T-helper 2 cell (primary cell): ENCODE results near the gene KRTAP19-2.

Source experiments
- DNase-seq, 5 experiments: peaks; one replicate each; pipeline versions ENCODE4 v3.0.0 to v3.0.0-alpha.2; 2012 to 2022
- total RNA-seq, 2 donors: gene quantifications; one replicate each; lab custom pipeline; 2026; lab: John Stamatoyannopoulos, UW

Gene KRTAP19-2
- 0 reads per million in 2 donors for total RNA-seq

GRCh38 chr21:30487336-30487735, at the start of gene KRTAP19-2:
Gene KRTAP19-2, minus strand, starts transcription at chr21:30487436. Its CDS starts 88 bp downstream, at chr21:30487348.
- DNase-seq, result no peak

- no peak for DNase-seq
Observed at GRCh38 chr21:30518876-30519275, 31.6 kb upstream of the KRTAP19-2 start.

GRCh38 chr21:30515681-30516080, 28.4 kb upstream of the KRTAP19-2 start:
- no peak for DNase-seq

GRCh38 chr21:30505621-30506205, 18.5 kb upstream of the KRTAP19-2 start:
- DNase-seq, result peak in 1 of 5 experiments; percentile 6

GRCh38 chr21:30502041-30502440, 14.8 kb upstream of the KRTAP19-2 start, which contains the start of gene KRTAP19-5:
Gene KRTAP19-5, minus strand, starts transcription at chr21:30502141. Its CDS starts 51 bp downstream, at chr21:30502090.
- DNase-seq, result peak in 1 of 5 experiments; percentile 56

GRCh38 chr21:30497065-30497464, 9.8 kb upstream of the KRTAP19-2 start, which contains the start of gene KRTAP19-4:
Gene KRTAP19-4, minus strand, starts transcription at chr21:30497165. Its CDS starts 55 bp downstream, at chr21:30497110.
- no peak for DNase-seq

- DNase-seq, result no peak
Observed at GRCh38 chr21:30491963-30492428, 4.8 kb upstream of the KRTAP19-2 start, which contains the start of gene KRTAP19-3. Gene KRTAP19-3, minus strand, starts transcription at chr21:30492013. Its CDS starts 56 bp downstream, at chr21:30491957.

- no peak for DNase-seq
Observed at GRCh38 chr21:30486180-30486579, 1.1 kb downstream of the KRTAP19-2 start.

- no peak for DNase-seq
Observed at GRCh38 chr21:30482130-30482529, 5.1 kb downstream of the KRTAP19-2 start.

- DNase-seq, result no peak
Observed at GRCh38 chr21:30480145-30480544, 7.1 kb downstream of the KRTAP19-2 start, which contains the start of gene KRTAP19-1. Gene KRTAP19-1, minus strand, starts transcription at chr21:30480367. Its CDS starts 50 bp downstream, at chr21:30480317.

GRCh38 chr21:30479259-30479658, 8.0 kb downstream of the KRTAP19-2 start:
- DNase-seq, result no peak

GRCh38 chr21:30478004-30478403, 9.2 kb downstream of the KRTAP19-2 start:
- no peak for DNase-seq

- DNase-seq, result no peak
Observed at GRCh38 chr21:30468900-30469714, 18.1 kb downstream of the KRTAP19-2 start.

- peak in 1 of 5 experiments; percentile 13 for DNase-seq
Observed at GRCh38 chr21:30463713-30464112, 23.5 kb downstream of the KRTAP19-2 start.

GRCh38 chr21:30448514-30448913, 38.7 kb downstream of the KRTAP19-2 start:
- no peak for DNase-seq

- DNase-seq, result no peak
Observed at GRCh38 chr21:30447056-30447455, 40.2 kb downstream of the KRTAP19-2 start.

- DNase-seq, result peak in 1 of 5 experiments; percentile 5
Observed at GRCh38 chr21:30444204-30444603, 43.0 kb downstream of the KRTAP19-2 start.

GRCh38 chr21:30443226-30443625, 44.0 kb downstream of the KRTAP19-2 start:
- DNase-seq, result no peak

- no peak for DNase-seq
Observed at GRCh38 chr21:30439975-30440374, 47.3 kb downstream of the KRTAP19-2 start, which contains the start of gene KRTAP15-1. Gene KRTAP15-1, plus strand, starts transcription at chr21:30440275. Its CDS starts 53 bp downstream, at chr21:30440328.
